Endothelial cell (in vitro differentiated cells): ENCODE results near the gene TSTD1. TPM values are rescaled to one million over a fixed set of nuclear protein-coding genes. Genes with fewer than 3 reads are reported as not detected.

ENCODE experiments used
- DNase-seq: peaks from one replicate; pipeline ENCODE4 v3.0.0; 2021; ENCODE audit warnings: low spot score
- H3K27ac Mint-ChIP-seq: one replicate; pipeline ENCODE4 v1.8.0; 2021; ENCODE audit warnings: mixed read lengths, inconsistent platforms; ENCODE audit not compliant: unreplicated experiment
- H3K27me3 Mint-ChIP-seq: one replicate; pipeline ENCODE4 v1.8.0; 2021; ENCODE audit warnings: mild to moderate bottlenecking, moderate library complexity, mixed read lengths, inconsistent platforms; ENCODE audit not compliant: unreplicated experiment
- H3K36me3 Mint-ChIP-seq: one replicate; pipeline ENCODE4 v1.8.0; 2021; ENCODE audit warnings: mild to moderate bottlenecking, low read depth, mixed read lengths, inconsistent platforms; ENCODE audit not compliant: unreplicated experiment
- H3K4me1 Mint-ChIP-seq: one replicate; pipeline ENCODE4 v1.8.0; 2021; ENCODE audit warnings: mild to moderate bottlenecking, mixed read lengths, inconsistent platforms; ENCODE audit not compliant: unreplicated experiment
- H3K4me3 Mint-ChIP-seq: one replicate; pipeline ENCODE4 v1.8.0; 2021; ENCODE audit warnings: mild to moderate bottlenecking, mixed read lengths, inconsistent platforms; ENCODE audit not compliant: unreplicated experiment
- H3K9me3 Mint-ChIP-seq: one replicate; pipeline ENCODE4 v1.8.0; 2021; ENCODE audit warnings: mixed read lengths, inconsistent platforms; ENCODE audit not compliant: unreplicated experiment
- total RNA-seq: library from RNA; stranded (reverse); fragmentation: NEBNext Ultra II Directional; extraction: Animal tissue kit (Norgen Biotek cat#: 25700); gene quantifications from one replicate; pipeline ENCODE4 v1.2.1, GENCODE V29; 2021; ENCODE audit not compliant: unreplicated experiment
- TF ChIP-seq, protein P1 (sequence below): fragments of 200-600 bp; sonication (generic); IDR thresholded peaks from one replicate; pipeline ENCODE4 v1.5.0; 2021; ENCODE audit warnings: antibody characterized with exemption; ENCODE audit not compliant: unreplicated experiment

The TSTD1 gene
- total RNA-seq, 1 donor from 2014 or later, result 14.2 TPM

DNA sequence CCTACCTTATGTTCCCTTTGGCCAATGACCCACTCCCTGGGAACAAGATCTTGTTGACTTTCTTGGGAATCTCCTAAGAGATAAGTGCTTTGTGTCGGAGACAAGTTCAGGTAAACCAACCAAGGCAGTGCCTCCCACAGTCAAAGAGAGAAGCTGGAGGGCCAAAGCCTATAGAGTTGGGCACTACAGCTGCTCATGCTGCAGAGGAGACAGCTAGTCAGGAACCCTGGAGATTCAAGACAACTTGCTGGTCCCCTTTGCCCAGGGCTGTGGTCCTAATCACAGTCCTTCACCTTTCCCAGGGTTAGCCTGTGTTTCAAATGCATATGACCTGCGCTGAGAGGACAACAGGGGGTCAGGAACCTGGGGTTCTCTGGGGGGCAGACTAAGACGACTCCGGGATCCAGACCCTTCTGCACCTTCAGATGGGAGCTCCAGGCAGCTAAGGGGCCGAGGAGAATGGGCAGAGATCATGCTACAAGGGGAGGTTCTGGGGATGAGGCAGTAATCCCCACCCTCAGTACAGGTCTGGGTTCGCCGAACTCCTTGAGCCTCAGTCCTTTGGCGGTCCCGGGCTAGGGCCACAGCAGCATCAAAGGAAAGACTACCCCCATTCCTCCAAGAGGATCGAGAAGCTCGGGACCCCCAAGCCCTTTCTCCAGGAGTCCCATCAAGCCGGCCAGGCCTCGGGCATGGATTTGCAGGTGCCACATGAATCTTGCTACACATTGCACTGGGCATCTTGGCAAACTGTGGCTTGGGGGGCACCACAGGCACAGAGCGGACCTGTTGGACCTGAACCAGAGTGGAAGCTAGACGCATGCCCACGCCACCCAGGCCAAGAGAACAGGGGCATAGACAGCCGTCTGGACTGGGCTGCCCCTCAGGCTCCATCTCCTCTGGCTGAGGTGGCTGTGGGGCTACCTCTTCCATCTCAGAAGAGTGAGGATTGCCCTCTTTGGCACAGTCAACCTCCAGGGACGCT, 9.0 kb upstream of the TSTD1 start:
- DNase-seq, result no peak
- Mint-ChIP-seq H3K36me3 (peaks cover 28% of the 10 kb centered on the region), H3K4me3 (no peak overlapping the region), H3K27me3 (peaks cover 19% of the 10 kb centered on the region), H3K9me3 (peaks cover 8% of the 10 kb centered on the region), H3K4me1 (peaks cover 27% of the 10 kb centered on the region), H3K27ac (peak overlapping the region; percentile 100)
- TF ChIP-seq, protein P1, sequence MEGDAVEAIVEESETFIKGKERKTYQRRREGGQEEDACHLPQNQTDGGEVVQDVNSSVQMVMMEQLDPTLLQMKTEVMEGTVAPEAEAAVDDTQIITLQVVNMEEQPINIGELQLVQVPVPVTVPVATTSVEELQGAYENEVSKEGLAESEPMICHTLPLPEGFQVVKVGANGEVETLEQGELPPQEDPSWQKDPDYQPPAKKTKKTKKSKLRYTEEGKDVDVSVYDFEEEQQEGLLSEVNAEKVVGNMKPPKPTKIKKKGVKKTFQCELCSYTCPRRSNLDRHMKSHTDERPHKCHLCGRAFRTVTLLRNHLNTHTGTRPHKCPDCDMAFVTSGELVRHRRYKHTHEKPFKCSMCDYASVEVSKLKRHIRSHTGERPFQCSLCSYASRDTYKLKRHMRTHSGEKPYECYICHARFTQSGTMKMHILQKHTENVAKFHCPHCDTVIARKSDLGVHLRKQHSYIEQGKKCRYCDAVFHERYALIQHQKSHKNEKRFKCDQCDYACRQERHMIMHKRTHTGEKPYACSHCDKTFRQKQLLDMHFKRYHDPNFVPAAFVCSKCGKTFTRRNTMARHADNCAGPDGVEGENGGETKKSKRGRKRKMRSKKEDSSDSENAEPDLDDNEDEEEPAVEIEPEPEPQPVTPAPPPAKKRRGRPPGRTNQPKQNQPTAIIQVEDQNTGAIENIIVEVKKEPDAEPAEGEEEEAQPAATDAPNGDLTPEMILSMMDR, result no peak

DNA sequence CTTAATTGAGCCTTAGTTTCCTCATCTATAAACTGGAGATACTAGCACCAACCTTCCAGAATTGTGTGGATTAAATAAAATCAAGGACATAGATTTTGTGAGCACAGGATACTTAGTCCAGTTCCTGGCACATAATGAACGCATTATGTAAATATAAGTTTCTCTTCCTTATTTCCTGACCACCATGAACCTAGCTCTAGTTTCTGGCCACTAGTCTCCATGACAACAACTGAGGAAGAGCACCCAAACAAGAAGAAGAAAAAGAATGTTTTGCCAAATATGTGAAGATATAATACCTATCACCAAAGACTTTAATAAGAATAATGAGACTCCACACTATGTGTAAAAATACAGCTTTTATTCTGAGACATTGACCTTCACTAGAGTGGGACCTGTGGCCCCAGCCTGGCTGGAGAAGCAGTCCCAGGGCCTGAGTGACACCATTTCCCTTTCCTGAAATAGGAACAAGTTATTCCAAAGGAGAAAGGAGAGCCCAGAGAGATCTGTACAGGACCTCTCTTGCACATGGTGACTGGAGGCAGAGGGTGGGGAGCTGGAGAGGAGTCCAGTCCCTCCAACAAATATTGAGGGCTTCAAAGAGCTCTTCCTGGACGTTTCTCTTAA, 8.0 kb upstream of the TSTD1 start:
- H3K36me3 Mint-ChIP-seq, result peaks cover 37% of the 10 kb centered on the region
- H3K27ac Mint-ChIP-seq, result peak overlapping the region; percentile 100
- H3K27me3 Mint-ChIP-seq, result peaks cover 19% of the 10 kb centered on the region

DNA sequence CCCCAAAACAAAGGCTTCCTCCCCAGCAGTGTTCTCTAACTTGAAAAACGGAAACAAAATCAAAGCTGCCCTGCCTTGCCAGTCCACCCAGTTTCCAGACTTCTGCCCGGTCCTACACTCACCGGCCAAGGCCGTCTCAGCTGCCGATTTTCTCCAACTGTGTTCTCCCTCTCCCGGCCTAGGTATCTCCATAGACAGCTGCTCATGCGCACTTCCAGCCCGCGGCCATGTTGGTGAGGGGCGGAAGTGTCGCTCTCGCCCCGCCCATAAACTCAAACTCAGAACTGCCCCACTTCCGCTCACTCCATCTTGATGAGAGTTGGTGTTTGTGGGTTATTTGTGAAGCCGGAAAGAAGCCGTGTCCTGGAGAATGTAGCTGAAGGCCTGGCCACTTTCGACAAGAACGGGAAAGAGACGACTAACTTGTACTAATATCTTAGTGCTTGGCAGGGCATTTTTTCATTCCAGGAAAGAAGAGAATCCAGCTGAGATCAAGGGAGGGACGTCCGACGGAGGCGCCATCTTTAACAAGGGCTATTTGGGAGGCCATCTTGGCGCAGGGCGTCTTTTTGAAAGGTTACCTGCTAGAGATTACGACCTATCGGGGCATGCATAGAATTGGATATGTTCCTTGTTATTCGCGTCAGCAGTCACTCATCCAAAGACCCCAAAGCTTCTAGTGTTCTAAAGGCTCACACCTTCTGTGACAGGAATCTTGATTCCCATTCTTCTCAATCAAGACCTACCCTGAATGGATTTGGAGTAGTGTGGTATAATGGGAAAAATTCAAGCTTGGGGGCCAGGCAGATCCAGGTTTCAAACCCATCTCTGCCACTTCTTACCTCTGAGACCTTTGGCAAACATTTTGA, 7.2 kb upstream of the TSTD1 start, which contains the start of gene USF1:
Gene USF1, minus strand, starts transcription at position 242 of the 869 bp plus-strand sequence. CDS start 2,702 bp downstream, outside the sequence.
- Mint-ChIP-seq H3K36me3 (peaks cover 43% of the 10 kb centered on the region), H3K27ac (peak within 1 kb of the TSS; percentile 100), H3K4me1 (peaks cover 32% of the 10 kb centered on the region), H3K27me3 (peaks cover 19% of the 10 kb centered on the region), H3K4me3 (peak within 1 kb of the TSS; percentile 99), H3K9me3 (peaks cover 8% of the 10 kb centered on the region)
- TF ChIP-seq, protein P1, result no peak
- peak; percentile 92 for DNase-seq

More for the DNA sequence above, 8.0 kb upstream of the TSTD1 start:
- Mint-ChIP-seq H3K4me1 (peaks cover 32% of the 10 kb centered on the region), H3K4me3 (peak overlapping the region; percentile 99), H3K9me3 (peaks cover 8% of the 10 kb centered on the region)
- TF ChIP-seq, protein P1, result no peak
- DNase-seq, result no peak

DNA sequence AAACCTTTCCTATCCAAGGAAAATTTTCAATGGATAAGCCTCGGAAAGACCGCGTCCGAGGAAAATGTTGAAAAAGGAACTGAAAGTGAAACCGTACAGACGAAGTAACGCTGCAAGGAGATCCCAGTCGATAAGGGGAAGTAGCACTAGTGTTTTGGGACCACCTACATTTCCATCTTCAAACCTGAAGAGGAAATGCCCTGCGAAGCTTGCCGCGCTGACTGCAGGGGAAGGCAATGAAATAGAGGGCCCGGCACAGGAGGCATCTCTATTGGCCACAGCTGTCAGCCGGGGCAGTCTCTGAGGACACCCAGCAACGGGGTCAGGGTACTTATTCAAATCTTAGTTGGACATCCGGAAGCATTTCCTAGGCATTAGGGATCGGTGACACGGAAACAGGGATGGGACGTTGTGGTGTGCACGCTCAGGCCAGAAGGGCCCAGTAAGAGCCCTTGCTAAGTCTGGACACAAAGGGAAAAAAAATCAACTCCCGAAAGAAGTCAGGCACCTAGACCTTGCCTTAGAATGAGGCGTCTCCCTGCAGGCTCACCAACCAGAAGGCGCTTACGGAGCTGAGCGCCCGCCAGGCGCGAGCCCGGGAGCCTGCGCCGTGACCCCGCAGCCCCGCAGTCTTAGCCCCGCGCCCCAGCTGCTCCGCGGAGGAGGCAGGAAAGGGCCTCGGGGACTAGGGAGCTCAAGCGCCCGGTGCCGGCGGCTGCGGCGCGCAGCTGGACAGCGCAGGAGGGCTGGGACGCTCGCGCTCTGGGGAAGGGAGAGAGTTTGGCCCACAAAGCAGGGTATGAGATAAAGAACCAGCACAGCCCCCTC, 6.4 kb upstream of the TSTD1 start:
- Mint-ChIP-seq H3K36me3 (peaks cover 47% of the 10 kb centered on the region), H3K27me3 (peaks cover 19% of the 10 kb centered on the region)
- TF ChIP-seq, protein P1, result no peak

More for the DNA sequence above, 6.4 kb upstream of the TSTD1 start:
- H3K27ac Mint-ChIP-seq, result peak overlapping the region; percentile 100
- peaks cover 8% of the 10 kb centered on the region for H3K9me3 Mint-ChIP-seq
- peak overlapping the region; percentile 99 for H3K4me3 Mint-ChIP-seq
- peaks cover 32% of the 10 kb centered on the region for H3K4me1 Mint-ChIP-seq
- peak; percentile 59 for DNase-seq
